PC-9 (cell line): ENCODE results near the gene SNAP47.

Experiments
- CTCF ChIP-seq: fragments of 200-600 bp; sonication (generic); conservative IDR thresholded peaks from 2 replicates; pipeline ENCODE4 v1.6.1; 2017; ENCODE audit warnings: mixed run types, antibody characterized with exemption, mild to moderate bottlenecking, moderate library complexity
- EZH2 ChIP-seq: fragments of 200-600 bp; sonication (generic); IDR thresholded peaks from 2 replicates; pipeline ENCODE4 v1.8.0; 2017; ENCODE audit warnings: antibody characterized with exemption, low read depth

GRCh38 chr1:227767401-227768124, 32.3 kb downstream of the SNAP47 start:
- no peak for TF ChIP-seq CTCF
- no peak for TF ChIP-seq EZH2
